H1 (cell line): Measurements from ENCODE around the gene PAK6. TPM values are rescaled to one million over a fixed set of nuclear protein-coding genes. Genes with fewer than 3 reads are reported as not detected.

Experiments
- ZNF274 ChIP-seq: IDR thresholded peaks from 2 replicates; pipeline ENCODE4 v1.7.0; 2012; ENCODE audit warnings: low read length, borderline replicate concordance; ENCODE audit errors: extremely low read depth
- polyA plus RNA-seq, 7 experiments: library from polyadenylated mRNA; depleted of rRNA in 3 of 7; stranded (reverse) in 5 of 7; unstranded in 2 of 7; fragments of >200 nt in 5 of 7; fragments of 200-250 nt in 2 of 7; gene quantifications; 1 replicate in 5 of 7; 2 replicates in 1 of 7; 4 replicates in 1 of 7; pipeline versions ENCODE4 v1.2.1 to v1.2.3, GENCODE V29; 2011 to 2013; ENCODE audit warnings: missing spikeins in 2 of 7, mixed read lengths in 2 of 7
- total RNA-seq: library from RNA; stranded (reverse); fragmentation: NEBNext Ultra II Directional; extraction: Animal tissue kit (Norgen Biotek cat#: 25700); gene quantifications from 2 replicates; pipeline ENCODE4 v1.2.1, GENCODE V29; 2021

The PAK6 gene
- total and polyA plus RNA-seq, 2 of the 8 experiments (the other 6 are each of a cell fraction or from before 2014, with no cell fraction given) = 6.9 to 9.4 TPM

GRCh38 chr15:40281057-40281800 is 42.4 kb downstream of the PAK6 start (continued):
- no peak for TF ChIP-seq ZNF274
